Choroid plexus epithelial cell (primary cell): Measurements from ENCODE around the gene FBXO8.

ENCODE experiments used
- DNase-seq: peaks from one replicate; pipeline ENCODE4 v3.0.0-alpha.2; 2010; ENCODE audit warnings: low read depth
- H3K4me3 ChIP-seq: 2 replicates; pipeline ENCODE4 v1.5.1; 2011; ENCODE audit warnings: low read depth, mild to moderate bottlenecking, control low read depth, low read length, moderate library complexity
- TF ChIP-seq, protein P1 (sequence below): conservative IDR thresholded peaks from 2 replicates; pipeline ENCODE4 v1.5.1; 2011; ENCODE audit warnings: low read depth, mild to moderate bottlenecking, control low read depth, inconsistent platforms, low read length, moderate library complexity

The FBXO8 gene

DNA sequence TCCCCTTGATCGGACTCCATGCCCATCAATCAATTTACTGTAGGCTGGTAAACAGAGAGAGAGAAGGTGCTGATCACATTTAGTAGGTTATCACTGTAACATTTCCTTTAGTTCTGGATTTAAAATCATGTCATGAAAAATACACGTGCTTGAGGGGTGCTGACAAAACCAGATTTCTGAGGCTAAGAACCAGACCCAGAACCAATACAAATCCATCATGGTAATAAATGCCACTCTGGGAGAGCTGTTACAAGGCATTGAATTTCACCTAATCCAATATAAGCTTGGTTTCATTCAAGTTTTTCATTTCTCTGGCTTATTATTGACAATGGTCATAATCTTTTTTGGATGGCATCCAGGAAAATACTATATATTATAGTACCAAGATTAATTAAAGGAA is 54.5 kb downstream of the FBXO8 start:
- no peak overlapping the region for H3K4me3 ChIP-seq
- no peak for DNase-seq
- TF ChIP-seq, protein P1, sequence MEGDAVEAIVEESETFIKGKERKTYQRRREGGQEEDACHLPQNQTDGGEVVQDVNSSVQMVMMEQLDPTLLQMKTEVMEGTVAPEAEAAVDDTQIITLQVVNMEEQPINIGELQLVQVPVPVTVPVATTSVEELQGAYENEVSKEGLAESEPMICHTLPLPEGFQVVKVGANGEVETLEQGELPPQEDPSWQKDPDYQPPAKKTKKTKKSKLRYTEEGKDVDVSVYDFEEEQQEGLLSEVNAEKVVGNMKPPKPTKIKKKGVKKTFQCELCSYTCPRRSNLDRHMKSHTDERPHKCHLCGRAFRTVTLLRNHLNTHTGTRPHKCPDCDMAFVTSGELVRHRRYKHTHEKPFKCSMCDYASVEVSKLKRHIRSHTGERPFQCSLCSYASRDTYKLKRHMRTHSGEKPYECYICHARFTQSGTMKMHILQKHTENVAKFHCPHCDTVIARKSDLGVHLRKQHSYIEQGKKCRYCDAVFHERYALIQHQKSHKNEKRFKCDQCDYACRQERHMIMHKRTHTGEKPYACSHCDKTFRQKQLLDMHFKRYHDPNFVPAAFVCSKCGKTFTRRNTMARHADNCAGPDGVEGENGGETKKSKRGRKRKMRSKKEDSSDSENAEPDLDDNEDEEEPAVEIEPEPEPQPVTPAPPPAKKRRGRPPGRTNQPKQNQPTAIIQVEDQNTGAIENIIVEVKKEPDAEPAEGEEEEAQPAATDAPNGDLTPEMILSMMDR, result no peak

DNA sequence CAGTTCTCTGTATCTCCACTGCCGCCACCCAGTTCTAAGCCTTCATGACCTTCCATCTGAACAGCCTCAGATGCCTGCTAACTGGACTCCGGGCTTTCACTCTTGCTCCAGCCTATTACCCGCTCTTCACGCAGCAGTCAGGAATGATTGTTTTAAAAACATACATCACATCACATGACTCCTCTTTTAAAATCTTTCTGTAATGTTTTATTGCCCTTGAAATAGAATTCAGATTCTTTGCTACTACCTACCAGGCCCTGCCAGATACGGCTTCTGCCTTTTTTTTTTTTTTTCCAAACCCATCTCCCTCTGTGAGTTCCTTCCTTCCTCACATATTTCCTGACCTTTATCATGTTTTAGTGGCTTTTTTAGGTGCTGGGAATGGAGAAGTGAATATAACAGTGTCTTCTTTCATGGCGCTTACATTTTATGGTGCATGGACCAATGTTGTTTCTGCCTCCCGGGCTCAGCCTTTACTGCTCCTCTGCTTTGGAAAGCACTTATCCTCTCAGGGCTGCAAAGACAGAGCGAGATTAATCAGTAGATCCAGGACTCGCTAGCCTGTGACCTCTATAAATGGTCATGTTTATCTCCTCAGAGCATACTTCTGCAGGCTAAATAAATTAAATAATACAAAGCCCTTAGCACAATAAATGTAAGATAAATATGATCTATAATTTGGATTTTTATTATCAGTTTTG is 58.0 kb downstream of the FBXO8 start:
- no peak for DNase-seq
- TF ChIP-seq, protein P1, result no peak
- no peak overlapping the region for H3K4me3 ChIP-seq

DNA sequence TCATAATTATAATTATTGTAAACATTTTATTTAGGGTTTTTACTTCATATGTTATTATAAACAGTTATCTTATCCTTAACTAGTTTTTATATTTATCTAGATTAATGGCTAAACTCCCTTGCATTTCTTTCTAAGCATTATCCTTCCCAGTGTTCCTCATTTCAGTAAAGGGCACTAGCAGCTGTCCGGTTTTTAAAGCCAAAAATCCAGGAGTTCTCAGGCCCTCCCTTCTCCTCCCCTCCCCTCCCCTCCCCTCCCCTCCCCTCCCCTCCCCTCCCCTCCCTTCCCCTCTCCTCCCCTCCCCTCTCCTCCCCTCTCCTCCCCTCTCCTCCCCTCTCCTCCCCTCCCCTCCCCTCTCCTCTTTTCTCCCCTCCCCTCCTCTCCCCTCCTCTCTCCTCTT is 58.9 kb downstream of the FBXO8 start:
- TF ChIP-seq, protein P1, result no peak
- DNase-seq, result no peak
- no peak overlapping the region for H3K4me3 ChIP-seq

DNA sequence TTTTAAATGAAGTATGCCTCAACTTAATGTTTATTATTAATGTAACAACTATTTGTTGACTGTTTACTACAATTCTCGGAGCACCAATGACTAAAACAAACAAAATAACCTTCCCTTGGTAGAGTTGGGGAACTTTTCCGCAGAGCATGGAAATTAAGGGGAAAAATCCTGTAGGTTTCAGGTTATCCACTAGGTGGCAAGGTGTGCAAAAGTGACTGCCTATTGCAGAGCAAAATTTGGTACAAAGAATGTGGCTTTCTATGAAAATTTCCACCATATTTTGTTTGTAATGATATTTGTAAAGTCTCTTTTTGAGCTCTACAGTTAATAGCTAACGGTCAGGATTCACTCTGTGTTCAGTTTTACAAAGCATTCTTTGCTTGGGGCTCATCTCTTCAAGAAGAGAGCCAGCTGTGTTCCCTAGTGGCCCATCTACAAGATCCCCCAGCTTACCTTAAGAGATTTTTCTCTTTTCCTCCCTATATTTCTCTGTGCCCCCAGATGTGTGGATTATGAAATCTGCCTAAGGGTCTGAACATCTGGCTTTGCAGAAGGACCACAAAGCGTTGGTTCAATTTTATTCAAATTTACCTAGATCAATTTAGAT is 61.1 kb downstream of the FBXO8 start:
- TF ChIP-seq, protein P1, result peak; percentile 77
- H3K4me3 ChIP-seq, result no peak overlapping the region
- peak; percentile 60 for DNase-seq

DNA sequence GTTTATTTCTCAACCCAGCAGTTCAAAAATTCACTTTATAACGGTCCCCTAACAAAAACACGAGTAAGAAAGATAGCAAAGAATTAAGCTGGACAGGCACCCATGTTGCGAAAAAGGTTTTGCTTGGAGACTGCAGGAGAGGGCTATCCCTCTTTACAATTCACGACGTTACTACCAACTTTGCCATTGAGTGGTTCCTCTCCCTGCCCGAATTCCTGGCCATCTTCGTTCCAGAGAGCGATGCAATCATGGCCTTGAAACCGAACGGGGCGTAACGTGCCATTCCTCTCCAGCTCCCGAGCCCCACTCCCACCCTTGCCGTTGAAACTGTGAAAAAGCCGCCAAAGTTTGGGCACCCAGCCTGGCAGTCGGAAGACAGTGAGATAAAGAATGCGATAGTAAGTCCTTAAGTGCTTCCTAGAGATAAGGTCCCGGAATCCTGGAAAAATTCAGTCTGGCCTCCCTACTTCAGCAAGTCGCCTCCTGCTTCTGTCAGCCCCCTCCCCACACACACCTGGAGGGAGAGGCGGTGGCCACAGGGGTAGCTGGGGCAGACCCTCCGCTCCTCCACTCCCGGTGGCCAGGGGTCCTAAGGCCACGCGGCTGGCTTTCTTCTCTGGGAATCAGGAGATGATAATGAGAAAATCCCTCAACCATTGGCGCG is 65.2 kb downstream of the FBXO8 start:
- no peak overlapping the region for H3K4me3 ChIP-seq
- TF ChIP-seq, protein P1, result no peak
- peak; percentile 11 for DNase-seq

DNA sequence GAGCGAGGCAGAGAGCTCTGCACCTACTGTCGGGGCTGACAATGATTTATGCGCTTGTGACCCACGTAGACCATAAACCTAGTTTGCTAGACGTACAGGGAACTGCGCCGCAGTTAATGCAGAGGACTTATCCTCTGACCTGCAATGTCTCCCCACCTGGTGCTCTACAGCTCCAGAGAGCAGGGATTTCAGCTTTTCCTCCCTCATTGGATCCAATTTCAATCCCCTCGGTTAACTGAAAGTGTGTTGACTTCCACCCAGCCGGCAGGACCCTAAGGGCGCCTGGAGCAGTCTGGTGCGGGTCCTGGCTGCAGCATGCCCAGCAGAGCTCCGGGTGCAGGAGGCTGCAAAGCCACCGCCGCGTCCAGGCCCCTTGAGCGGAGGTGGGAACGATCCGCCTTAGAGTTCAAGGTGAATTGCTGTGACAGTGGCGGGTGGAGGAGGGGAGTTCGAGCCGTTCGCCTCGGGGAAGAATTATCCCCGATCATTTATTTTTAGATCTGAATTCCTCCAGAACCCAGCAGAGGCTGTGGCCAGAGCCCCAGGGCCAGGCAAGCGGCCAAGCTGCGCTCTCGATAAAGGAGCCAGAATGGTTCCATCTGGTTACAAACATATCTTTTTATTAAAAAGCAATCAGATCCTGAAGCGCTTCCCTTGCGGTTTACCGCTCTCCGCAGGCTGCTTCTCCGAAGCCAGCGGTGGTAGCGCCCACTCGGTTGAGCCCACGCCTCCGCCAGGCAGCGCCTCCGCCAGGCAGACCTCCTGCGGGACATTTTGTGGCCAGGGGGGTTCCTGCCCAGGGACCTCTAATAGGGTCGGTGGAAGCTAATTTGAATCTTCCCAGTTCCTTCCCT is 66.0 kb downstream of the FBXO8 start:
- peak; percentile 51 for DNase-seq
- peak overlapping the region; percentile 31 for H3K4me3 ChIP-seq
- TF ChIP-seq, protein P1, result no peak
